RKO (cell line): ENCODE data around the gene LRMDA.

ENCODE experiments used
- DNase-seq: peaks from one replicate; pipeline ENCODE4 v3.0.0-alpha.2; 2016; ENCODE audit warnings: low spot score

Gene LRMDA

GRCh38 chr10:76211691-76212090 lies 780.3 kb downstream of the LRMDA start:
- DNase-seq: no peak

- DNase-seq: no peak
These were observed 782.5 kb downstream of the LRMDA start for GRCh38 chr10:76213876-76214275.

GRCh38 chr10:76218035-76218434 lies 786.6 kb downstream of the LRMDA start:
- no peak for DNase-seq

DNA sequence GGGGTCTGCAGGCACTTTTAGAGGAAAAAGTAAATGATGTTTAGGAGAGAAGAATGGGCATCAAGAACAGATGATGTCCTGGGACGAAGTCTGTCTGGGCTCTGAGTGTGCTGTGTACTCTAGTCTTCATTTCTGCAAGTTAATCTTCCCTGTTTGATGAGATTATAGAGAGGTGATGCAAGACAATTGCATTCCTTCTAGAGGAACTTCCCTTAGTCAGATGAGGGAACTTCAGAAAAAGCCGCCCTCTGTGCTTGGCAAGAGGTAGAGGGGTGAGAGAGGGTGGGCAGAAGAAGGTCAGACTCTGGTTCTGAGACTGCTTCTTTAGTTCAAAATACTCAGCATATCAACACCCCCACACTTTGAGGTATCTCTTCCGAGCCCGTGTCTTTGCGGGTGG lies 797.9 kb downstream of the LRMDA start:
- no peak for DNase-seq

GRCh38 chr10:76230921-76231285 lies 799.5 kb downstream of the LRMDA start:
- no peak for DNase-seq

DNA sequence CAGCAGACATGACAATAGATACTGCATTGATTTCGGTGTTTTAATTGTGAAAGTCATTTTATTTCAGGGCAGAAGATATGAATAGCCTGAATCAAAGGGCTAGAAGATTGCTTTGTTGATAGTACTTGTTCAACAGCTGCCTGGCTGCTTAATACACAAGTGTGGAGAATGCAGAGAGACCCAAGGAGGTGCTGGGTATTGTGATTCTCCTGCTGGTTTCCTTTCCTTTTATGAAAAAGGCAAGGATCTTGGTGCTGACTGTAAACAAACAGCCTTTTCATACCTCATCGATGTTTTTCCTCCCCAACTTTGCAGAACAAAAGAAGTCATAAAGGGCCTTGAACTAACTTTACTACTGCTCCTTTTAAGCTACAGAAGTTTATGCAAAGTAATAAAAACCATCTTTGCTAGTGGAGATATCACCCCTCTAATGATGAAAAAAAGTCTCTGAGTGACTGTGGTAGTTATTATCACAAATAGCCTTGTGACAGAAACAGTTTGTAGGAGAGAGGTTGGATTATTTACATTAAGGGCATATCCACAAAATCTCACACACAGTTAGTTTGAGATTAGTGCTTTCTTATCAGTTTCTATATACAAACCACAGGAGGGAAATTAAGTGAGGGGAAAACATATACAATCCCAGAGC lies 800.0 kb downstream of the LRMDA start:
- DNase-seq: no peak

DNA sequence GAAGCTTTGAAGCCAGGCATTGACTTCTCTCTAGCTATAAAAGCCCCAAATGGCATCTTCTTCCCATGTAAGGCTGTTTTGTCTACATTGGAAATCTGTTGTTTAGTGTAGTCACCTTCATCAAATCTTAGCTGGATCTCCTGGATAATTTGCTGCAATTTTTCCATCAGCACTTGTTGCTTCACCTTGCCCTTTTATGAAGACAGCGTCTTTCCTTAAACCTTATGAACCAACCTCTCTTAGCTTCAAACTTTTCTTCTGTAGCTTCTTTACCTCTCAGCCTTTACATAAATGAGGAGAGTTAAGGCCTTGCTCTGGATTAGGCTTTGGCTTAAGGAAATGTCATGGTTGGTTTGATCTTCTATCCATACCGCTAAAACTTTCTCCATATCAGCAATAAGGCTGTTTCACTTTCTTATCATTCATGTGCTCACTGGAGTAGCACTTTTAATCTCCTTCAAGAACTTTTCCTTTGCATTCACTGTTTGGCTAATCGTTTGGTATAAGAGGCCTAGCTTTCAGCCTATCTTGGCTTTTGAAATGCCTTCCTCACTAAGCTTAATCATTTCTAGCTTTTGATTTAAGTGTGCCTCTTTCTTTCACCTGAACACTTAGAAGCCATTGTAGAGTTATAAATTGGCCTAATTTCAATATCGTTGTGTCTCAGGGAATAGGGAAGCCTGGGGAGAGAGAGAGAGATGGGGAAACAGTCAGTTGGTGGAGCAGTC lies 803.2 kb downstream of the LRMDA start:
- no peak for DNase-seq

DNA sequence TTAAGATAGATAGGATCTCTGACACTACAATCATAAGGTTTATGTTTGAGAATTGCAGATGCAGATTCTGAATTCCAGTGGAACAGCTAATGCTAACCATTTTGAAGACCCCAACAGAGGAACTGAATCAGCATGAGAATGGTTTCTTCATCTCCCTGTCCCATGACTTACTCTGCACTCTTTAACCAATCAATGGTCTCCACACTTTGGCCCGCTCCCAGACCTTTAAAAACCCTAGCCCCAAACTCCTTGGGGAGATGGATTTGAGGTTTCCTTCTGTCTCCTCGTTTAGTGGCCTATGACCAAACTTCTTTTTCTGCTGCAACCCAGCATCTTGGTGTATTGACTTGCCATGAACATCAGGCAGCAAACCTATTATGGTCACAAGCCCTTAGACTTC lies 804.9 kb downstream of the LRMDA start:
- no peak for DNase-seq

GRCh38 chr10:76242956-76243355 lies 811.5 kb downstream of the LRMDA start:
- no peak for DNase-seq

- no peak for DNase-seq
These were observed 812.8 kb downstream of the LRMDA start for GRCh38 chr10:76244061-76244686.

DNA sequence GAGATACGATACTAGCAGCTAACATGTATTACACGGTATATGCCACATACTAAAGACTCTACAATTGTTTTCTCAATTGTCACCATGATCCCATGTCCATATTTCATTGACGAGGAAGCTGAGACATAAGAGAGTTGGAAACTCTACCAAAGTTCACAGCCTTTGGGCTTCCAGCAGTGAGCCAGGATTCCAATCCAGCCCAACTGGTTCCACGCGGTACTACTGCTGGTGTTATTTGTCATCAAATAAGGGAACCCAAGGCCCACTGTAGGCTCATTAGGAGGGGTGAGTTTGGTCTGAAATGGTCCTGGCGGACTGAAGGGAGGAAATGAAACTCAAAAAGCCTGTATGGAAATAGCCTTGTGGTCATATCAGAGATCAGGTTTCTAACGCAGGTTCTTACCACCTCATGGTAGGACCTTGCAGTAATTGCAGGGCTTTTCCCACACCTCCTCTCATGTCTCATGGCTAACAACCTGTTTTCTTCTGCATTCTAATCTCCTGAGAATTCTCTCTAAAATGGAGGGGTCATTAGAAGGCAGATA lies 814.6 kb downstream of the LRMDA start:
- no peak for DNase-seq

DNA sequence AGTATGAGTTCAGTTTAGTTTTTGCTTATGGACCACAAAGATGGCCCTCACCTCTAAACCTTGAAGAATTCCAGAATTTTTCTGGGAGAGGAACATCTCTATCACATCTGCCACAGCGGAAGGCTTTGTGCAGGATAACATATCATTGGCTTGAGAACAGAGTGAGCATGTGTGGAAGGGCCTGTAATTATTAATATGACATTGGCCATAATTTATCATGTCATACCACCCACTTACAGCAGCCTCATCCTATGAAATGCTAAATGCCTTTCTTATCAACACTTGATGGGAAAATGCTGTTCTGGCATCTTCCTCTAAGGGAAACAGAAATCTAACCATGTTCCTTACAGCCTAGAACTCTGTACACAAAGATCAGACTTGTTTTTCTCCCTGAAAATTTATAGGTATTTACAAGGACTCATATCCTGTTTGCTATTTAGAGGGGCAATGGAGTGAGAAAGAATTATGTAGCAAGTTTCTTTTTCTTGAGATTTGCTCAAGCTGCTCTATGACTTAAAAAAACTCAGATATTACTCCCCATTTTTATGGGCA lies 817.3 kb downstream of the LRMDA start:
- DNase-seq: no peak

DNA sequence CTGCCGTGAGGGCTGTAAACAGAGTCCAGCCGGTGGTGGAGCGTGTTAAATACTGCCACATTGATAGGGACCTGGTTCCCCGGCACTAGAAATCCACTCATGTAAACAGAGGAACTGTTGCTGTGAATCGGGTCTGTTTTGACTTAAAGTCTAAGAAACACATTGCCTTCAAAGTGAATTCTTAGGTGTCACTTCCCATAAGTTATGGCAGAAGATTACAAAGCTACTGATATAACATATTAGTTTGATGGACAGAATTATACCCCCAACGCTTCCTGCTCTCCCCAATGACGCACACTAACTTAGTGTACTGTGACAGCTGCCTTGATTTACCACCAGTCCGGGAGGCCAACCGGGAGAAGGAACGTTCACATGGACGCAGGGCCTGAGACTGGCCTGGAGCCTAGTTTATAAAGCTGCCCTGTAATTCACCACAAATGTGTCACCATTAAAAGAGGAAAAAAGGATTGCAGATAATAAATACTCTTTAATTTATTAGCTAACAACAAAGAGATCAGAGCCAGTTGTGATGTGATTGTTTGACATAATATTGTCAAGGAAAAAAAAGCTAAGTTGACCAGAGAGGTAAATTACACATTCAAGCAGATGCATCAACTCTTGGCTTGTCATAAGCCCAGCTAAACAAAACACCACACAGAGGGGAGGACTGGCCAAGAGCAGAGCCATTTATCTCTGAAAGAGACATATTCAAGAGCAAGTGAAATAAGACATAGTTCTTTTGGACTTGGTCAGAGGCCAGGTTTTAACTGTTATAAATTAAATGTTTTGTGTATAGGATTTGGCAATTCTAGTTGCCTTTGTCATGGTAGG lies 820.6 kb downstream of the LRMDA start:
- DNase-seq: no peak

GRCh38 chr10:76252733-76253132 lies 821.3 kb downstream of the LRMDA start:
- no peak for DNase-seq

DNA sequence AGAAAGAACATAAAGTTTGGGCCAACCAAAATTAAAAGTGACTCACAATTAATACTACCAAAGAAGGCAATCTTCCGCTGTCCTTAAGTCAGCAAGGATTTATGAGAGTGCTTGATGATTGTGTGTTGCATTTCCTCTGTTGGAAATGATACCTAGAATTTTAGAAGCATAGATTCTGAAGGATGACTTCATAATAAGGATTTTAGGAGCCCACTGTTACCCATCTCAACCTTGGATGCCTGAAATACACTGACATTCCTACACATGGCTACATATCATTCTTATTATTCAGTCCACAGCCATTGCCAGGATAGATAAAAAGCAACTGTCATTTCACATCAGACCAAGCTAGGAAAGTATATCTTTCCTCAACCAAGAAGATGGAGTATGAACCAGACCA lies 823.8 kb downstream of the LRMDA start:
- no peak for DNase-seq

- DNase-seq: no peak
These were observed 826.4 kb downstream of the LRMDA start for GRCh38 chr10:76257816-76258215.

GRCh38 chr10:76265441-76266113 lies 834.2 kb downstream of the LRMDA start:
- no peak for DNase-seq

- no peak for DNase-seq
These were observed 837.1 kb downstream of the LRMDA start for GRCh38 chr10:76268530-76268929.

DNA sequence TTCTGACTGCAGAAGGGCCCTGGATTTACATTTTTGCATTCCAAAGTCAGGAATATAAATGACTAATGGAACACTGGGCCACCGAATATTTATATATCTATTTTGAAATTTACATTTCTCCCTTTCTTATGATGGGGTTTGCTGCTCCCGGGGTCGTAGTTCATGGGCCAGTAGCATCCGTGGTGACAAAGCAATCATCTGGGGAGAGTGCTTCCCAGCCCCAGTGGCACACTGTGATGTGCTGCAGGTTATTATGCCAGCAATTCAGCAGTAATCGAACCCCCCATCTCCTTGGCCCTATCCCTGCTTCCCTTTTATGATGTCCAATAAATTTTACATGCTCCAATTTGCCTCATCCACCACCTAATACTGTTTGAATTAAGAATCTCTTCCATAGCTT lies 837.5 kb downstream of the LRMDA start:
- no peak for DNase-seq

DNA sequence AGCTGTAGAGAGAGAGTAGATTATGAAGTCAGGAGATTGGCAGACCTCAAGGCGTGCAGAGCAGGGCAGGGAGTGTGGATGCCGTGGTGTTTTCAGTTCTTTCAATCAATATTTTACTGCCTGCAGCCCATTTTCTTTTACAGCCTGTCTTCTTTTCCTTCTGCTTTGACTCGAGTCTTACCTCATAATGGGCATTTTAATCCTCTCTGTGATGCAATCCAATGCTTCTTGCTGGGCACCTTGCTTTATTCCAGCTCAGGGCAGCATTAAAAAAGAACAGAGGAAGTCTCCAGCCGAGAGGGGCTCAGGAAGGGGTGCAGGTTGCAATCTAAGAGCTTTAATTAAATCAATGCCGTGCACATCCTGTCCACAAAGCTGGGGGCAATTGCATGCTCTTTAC lies 839.0 kb downstream of the LRMDA start:
- DNase-seq: no peak

DNA sequence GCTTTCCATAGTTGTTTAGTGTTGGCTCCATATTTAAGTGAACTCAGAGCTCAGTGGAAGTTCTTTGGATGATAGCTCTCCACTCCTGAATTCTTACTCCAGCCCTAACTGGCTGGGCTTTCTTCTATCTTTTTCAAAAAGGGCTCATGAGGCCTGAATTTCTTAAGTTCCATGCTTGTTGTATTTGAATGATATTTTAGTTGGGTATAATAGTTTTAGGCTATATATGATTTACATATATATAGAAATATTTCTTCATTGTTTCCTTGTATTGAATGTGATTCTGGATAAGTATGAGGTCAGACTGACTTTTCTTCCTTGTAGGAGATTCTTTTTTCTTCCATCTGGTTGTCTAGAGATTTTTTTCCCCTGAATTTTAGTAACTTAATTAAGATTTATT lies 843.5 kb downstream of the LRMDA start:
- DNase-seq: no peak
